Liver (tissue), 3 donors: ENCODE measurements around the gene TMEM179.

Source experiments
- EGR1 ChIP-seq, 2 donors: IDR thresholded peaks; 2 replicates each; pipeline ENCODE4 v1.6.1; 2016 to 2018; ENCODE audit warnings: antibody characterized with exemption in 2 of 2, low read depth in 2 of 2
- GABPA ChIP-seq, 2 donors: IDR thresholded peaks in 1 of 2; conservative IDR thresholded peaks in 1 of 2; 2 replicates each; pipeline ENCODE4 v1.6.1; 2016; ENCODE audit warnings: antibody characterized with exemption in 2 of 2, mild to moderate bottlenecking in 1 of 2, moderate library complexity in 1 of 2
- HNF4G ChIP-seq: IDR thresholded peaks from 2 replicates; pipeline ENCODE4 v1.6.1; 2016; ENCODE audit warnings: antibody characterized with exemption
- NR2F2 ChIP-seq: IDR thresholded peaks from 2 replicates; pipeline ENCODE4 v1.6.1; 2016; ENCODE audit warnings: antibody characterized with exemption
- RXRA ChIP-seq, 2 donors: IDR thresholded peaks; 2 replicates each; pipeline ENCODE4 v1.6.1; 2017 to 2018; ENCODE audit warnings: antibody characterized with exemption in 2 of 2, mild to moderate bottlenecking in 1 of 2
- TAF1 ChIP-seq: conservative IDR thresholded peaks from 2 replicates; pipeline ENCODE4 v1.6.1; 2016; ENCODE audit warnings: antibody characterized with exemption, mild to moderate bottlenecking
- TF ChIP-seq, protein P1 (sequence below): fragments of 150-350 bp; IDR thresholded peaks from 2 replicates; pipeline ENCODE4 v1.5.1; 2017; ENCODE audit warnings: improper control_type of control experiment, low read depth, low read length; ENCODE audit not compliant: missing input control
- TF ChIP-seq, protein P2 (sequence below): IDR thresholded peaks from 2 replicates; pipeline ENCODE4 v1.6.1; 2016; ENCODE audit warnings: antibody characterized with exemption, mild to moderate bottlenecking
- TF ChIP-seq, protein P3 (sequence below): IDR thresholded peaks from 2 replicates; pipeline ENCODE4 v1.6.1; 2016; ENCODE audit warnings: antibody characterized with exemption
- TF ChIP-seq, protein P4 (sequence below): IDR thresholded peaks from 2 replicates; pipeline ENCODE4 v1.6.1; 2016; ENCODE audit warnings: antibody characterized with exemption
- donor health status: healthy.
- donor health status: healthy.

DNA sequence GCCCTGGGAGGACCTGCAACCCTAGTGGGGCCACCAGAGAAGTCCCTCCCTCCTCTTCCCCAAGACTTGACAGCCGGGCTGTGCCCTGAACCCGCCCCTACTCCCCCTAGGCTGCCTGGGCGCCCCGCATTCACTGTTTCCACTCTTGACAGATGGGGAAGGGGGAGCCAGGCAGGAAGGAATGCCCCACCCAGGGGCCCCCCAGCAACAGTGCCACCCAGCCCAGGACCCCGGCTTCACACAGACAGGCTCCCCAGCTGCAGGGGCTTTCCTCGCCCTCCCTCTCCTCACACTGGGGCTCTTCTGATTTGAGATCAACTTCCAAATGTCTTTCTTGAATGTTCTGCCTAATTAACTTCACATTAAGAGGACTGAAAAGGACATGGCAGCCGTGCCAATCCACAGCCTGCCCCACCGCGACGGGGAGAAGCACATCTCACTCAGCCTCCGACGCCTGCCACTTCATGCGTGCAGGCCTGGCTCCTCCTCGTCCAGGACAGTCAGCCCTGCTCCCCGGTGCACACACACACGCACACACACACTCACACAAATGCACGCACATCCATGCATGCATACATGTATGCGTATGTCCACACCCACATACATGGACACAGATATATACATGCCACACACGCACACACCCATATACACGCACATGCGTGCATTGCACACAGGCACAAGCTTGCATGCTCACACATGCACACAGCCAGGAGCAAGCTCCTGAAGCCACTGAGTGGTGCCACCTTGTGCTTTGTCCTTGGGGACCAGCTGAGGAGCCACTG is 44.6 kb downstream of the TMEM179 start:
- TF ChIP-seq, protein P1, sequence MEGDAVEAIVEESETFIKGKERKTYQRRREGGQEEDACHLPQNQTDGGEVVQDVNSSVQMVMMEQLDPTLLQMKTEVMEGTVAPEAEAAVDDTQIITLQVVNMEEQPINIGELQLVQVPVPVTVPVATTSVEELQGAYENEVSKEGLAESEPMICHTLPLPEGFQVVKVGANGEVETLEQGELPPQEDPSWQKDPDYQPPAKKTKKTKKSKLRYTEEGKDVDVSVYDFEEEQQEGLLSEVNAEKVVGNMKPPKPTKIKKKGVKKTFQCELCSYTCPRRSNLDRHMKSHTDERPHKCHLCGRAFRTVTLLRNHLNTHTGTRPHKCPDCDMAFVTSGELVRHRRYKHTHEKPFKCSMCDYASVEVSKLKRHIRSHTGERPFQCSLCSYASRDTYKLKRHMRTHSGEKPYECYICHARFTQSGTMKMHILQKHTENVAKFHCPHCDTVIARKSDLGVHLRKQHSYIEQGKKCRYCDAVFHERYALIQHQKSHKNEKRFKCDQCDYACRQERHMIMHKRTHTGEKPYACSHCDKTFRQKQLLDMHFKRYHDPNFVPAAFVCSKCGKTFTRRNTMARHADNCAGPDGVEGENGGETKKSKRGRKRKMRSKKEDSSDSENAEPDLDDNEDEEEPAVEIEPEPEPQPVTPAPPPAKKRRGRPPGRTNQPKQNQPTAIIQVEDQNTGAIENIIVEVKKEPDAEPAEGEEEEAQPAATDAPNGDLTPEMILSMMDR: no peak
- TF ChIP-seq RXRA (IDR thresholded peaks at IDR 0.05) (no peak), GABPA (IDR thresholded peaks at IDR 0.05 in 1 of 2, conservative IDR thresholded peaks at IDR 0.05 in 1 of 2) (no peak), HNF4G (no peak), EGR1 (IDR thresholded peaks at IDR 0.05; ENCODE audit: low read depth in 2 of 2) (no peak), NR2F2 (no peak), TAF1 (no peak)
- TF ChIP-seq, protein P2, sequence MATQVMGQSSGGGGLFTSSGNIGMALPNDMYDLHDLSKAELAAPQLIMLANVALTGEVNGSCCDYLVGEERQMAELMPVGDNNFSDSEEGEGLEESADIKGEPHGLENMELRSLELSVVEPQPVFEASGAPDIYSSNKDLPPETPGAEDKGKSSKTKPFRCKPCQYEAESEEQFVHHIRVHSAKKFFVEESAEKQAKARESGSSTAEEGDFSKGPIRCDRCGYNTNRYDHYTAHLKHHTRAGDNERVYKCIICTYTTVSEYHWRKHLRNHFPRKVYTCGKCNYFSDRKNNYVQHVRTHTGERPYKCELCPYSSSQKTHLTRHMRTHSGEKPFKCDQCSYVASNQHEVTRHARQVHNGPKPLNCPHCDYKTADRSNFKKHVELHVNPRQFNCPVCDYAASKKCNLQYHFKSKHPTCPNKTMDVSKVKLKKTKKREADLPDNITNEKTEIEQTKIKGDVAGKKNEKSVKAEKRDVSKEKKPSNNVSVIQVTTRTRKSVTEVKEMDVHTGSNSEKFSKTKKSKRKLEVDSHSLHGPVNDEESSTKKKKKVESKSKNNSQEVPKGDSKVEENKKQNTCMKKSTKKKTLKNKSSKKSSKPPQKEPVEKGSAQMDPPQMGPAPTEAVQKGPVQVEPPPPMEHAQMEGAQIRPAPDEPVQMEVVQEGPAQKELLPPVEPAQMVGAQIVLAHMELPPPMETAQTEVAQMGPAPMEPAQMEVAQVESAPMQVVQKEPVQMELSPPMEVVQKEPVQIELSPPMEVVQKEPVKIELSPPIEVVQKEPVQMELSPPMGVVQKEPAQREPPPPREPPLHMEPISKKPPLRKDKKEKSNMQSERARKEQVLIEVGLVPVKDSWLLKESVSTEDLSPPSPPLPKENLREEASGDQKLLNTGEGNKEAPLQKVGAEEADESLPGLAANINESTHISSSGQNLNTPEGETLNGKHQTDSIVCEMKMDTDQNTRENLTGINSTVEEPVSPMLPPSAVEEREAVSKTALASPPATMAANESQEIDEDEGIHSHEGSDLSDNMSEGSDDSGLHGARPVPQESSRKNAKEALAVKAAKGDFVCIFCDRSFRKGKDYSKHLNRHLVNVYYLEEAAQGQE: no peak
- TF ChIP-seq, protein P3, sequence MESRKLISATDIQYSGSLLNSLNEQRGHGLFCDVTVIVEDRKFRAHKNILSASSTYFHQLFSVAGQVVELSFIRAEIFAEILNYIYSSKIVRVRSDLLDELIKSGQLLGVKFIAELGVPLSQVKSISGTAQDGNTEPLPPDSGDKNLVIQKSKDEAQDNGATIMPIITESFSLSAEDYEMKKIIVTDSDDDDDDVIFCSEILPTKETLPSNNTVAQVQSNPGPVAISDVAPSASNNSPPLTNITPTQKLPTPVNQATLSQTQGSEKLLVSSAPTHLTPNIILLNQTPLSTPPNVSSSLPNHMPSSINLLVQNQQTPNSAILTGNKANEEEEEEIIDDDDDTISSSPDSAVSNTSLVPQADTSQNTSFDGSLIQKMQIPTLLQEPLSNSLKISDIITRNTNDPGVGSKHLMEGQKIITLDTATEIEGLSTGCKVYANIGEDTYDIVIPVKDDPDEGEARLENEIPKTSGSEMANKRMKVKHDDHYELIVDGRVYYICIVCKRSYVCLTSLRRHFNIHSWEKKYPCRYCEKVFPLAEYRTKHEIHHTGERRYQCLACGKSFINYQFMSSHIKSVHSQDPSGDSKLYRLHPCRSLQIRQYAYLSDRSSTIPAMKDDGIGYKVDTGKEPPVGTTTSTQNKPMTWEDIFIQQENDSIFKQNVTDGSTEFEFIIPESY: no peak
- TF ChIP-seq, protein P4, sequence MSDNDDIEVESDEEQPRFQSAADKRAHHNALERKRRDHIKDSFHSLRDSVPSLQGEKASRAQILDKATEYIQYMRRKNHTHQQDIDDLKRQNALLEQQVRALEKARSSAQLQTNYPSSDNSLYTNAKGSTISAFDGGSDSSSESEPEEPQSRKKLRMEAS: no peak
